ENCODE measurements around the gene TMEM80.
"Not testable (repeated sequence)": the region's sequence is repeated elsewhere in the genome, so short reads cannot be mapped to it uniquely, and the experiment has no call there.

DNA sequence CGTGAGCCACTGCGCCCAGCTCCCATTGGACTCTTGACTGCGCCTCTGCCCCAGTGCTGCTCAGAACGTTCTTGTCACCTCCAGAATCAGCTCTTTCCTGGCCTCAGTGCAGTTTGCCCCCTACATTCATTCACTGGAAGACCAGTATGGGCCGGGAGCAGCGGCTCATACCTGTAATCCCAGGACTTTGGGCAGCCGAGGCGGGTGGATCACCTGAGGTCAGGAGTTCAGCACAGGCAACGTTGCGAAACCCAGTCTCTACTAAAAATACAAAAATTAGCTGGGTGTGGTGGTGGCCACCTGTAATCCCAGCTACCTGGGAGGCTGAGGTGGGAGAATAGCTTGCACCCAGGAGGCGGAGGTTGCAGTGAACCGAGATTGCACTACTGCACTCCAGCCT, 41.2 kb upstream of the TMEM80 start:
- TF ChIP-seq, protein P1, sequence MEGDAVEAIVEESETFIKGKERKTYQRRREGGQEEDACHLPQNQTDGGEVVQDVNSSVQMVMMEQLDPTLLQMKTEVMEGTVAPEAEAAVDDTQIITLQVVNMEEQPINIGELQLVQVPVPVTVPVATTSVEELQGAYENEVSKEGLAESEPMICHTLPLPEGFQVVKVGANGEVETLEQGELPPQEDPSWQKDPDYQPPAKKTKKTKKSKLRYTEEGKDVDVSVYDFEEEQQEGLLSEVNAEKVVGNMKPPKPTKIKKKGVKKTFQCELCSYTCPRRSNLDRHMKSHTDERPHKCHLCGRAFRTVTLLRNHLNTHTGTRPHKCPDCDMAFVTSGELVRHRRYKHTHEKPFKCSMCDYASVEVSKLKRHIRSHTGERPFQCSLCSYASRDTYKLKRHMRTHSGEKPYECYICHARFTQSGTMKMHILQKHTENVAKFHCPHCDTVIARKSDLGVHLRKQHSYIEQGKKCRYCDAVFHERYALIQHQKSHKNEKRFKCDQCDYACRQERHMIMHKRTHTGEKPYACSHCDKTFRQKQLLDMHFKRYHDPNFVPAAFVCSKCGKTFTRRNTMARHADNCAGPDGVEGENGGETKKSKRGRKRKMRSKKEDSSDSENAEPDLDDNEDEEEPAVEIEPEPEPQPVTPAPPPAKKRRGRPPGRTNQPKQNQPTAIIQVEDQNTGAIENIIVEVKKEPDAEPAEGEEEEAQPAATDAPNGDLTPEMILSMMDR (IDR thresholded peaks at IDR 0.05): not testable (repeated sequence)
- TF ChIP-seq POLR2A (IDR thresholded peaks at IDR 0.05): not testable (repeated sequence)
